Stimulated activated CD4-positive, alpha-beta T cell treated with anti-CD3 and anti-CD28 coated beads, Interleukin-4, amount 100 ng/mL, for 48 hours (primary cell): ENCODE results near the gene COMMD9.

Experiments used
- DNase-seq, 2 donors: peaks; one replicate each; pipeline ENCODE4 v3.0.0-alpha.2; 2020; ENCODE audit warnings: low read depth in 2 of 2

The COMMD9 gene

GRCh38 chr11:36257351-36257750 is 31.9 kb downstream of the COMMD9 start:
- DNase-seq = no peak

DNA sequence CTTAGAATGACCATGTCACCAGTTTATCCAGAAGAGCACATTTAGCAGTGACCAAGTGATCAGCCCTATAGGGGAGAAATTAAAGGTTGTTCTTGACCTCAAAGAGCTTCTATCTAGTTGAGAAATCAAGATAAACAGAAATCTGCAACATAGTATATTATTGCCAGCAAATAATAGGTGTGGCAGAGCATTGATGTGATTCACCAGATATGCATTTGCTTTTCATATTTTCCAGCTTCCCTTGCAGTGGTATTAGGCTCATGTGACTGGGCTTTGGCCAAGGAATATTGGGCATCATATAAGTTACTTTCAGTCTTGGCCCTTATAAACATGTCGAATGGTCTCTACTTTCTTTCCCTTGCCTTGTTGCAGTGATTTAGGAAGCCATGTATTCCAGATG is 34.5 kb downstream of the COMMD9 start:
- DNase-seq = no peak

DNA sequence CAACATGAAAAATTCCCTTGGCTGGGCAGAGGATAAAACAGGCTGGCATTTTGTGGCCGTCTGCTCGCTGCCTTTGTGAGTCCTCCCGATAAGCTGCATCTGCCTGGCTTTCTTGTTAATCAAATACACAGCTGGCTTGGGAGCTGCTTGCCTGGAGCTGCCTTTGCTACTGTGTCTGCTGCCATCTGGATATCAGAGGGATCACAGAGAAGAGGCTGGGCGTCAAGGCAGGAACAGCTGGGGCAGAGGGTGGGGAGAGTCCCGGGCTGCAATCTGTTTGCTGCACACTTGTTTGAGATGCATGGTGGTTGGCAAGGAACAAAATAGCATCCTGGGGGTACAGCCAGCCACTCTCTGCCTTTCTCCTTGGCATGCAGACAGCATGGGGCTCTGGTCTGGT is 36.0 kb downstream of the COMMD9 start:
- no peak for DNase-seq

DNA sequence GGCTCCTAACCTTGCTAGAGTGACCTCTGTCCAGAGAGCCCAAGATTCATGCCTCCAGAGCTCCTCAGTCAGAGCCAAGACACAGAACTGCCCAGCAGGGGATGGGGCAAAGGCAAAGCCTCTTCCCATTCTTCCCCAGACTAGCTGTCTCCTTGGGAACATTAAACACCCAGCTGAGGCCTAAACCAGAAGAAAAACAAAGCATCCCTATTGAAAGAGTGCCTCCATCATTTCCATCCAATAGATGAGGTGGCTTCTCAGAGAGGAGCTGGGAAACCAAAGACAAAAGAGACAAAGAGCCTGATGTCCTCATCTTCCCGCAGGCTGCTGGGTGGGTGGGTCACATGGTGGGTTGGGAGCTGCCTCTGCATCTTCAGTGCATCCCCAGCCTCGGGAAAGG is 37.4 kb downstream of the COMMD9 start:
- DNase-seq = no peak

- no peak for DNase-seq
These were observed 40.0 kb downstream of the COMMD9 start for GRCh38 chr11:36249246-36249645.

- no peak for DNase-seq
These were observed 40.8 kb downstream of the COMMD9 start for GRCh38 chr11:36248436-36248835.

GRCh38 chr11:36247493-36247892 is 41.7 kb downstream of the COMMD9 start:
- no peak for DNase-seq

DNA sequence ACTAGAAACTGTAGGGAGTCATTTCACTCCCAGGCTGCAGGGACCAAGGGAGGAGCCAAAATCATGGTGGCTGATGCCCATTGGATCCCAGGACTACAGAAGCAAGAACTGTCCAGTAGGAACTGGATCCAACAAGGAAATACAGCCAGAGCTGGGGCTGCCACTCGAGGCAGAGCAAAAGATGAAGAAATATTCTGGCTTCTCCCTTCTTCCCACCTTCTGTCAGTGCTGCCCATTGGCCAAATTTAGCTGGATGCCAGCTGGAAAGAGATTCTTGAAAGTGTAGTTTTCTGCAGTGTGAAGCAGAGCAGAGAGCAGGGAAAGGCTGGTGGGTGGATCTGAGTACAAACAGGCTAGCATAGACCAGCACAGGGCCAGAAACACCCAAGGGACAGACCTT is 45.6 kb downstream of the COMMD9 start:
- DNase-seq = no peak

DNA sequence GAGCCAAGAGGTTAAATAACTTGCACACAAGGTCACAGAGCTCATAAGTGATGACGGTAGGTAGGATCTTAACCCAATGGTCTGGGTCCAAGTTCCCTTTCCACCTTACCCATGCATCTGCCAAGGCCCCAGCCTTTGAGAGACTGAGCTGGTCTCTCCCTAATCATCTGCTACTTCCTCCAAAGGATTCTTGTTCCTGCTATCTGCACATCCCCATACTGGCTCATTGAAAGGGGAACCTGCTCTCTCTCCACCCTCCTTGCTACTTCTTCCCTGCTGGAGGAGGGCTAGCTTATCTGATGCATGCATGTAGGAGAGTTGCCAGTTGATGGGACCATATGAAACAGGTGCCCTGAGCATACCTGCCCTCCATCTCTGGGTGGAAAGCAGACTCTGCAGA is 47.7 kb downstream of the COMMD9 start:
- no peak for DNase-seq

GRCh38 chr11:36240801-36241200 is 48.4 kb downstream of the COMMD9 start:
- no peak for DNase-seq

GRCh38 chr11:36240173-36240572 is 49.1 kb downstream of the COMMD9 start:
- DNase-seq = no peak

- DNase-seq = no peak
These were observed 49.6 kb downstream of the COMMD9 start for GRCh38 chr11:36239636-36240035.

DNA sequence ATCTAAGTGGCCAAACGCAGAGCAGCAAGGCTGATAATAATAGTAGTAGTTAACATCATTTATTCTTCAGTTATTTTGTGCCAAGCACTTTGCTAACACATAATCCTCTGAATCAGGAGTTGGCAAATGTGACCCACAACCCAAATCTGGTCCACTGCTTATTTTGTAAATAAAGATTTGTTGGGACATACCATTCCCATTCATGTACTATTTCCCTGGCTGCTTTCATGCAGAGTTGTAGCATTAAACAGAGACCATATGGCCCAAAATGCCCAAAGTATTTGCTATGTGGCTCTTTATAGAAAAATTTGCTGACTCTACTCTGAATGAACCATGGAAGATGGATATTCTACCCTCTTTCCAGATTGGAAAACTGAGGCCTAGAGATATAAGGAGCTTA is 50.3 kb downstream of the COMMD9 start:
- no peak for DNase-seq

- no peak for DNase-seq
These were observed 51.1 kb downstream of the COMMD9 start for GRCh38 chr11:36238036-36238631.

GRCh38 chr11:36237391-36237790 is 51.8 kb downstream of the COMMD9 start:
- no peak for DNase-seq

- DNase-seq = no peak
These were observed 53.5 kb downstream of the COMMD9 start for GRCh38 chr11:36235750-36236149.

DNA sequence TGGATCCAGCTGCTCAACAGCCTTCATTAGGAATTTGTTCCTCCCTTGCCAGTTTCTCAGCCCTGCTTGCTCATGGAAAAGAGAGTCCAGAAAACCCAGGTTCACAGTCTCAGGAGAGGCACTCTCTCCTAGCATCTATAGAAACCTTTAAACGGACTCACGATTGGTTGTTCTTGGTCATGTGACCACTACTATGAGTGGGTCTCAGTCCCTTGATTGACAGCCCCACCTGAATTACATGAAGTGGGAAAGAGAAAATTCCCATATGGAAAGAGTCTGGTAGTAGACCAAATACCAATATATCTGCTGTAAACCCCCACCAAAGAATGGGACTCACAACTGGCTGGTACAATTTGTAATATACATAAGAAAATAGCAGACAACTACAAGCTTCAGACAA is 54.4 kb downstream of the COMMD9 start:
- no peak for DNase-seq

DNA sequence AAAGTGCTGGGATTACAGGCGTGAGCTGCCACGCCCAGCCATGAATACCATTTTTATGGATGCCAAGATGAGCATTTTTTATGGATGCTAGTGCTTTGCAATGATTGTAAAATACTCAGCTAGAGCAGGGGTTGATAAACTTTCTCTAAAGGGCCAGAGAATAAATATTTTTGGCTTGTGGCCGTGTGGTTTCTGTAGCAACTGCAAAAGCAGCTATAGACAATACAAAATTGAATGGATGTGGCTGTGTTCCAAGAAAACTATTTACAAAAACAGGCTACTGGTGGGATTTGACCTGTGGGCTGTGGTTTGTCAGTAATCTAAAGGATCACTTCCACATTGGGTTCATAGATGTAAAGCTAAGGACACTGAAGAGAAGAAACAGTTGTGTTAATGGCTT is 56.0 kb downstream of the COMMD9 start:
- DNase-seq = no peak

GRCh38 chr11:36230779-36231699 is 58.2 kb downstream of the COMMD9 start:
- no peak for DNase-seq

DNA sequence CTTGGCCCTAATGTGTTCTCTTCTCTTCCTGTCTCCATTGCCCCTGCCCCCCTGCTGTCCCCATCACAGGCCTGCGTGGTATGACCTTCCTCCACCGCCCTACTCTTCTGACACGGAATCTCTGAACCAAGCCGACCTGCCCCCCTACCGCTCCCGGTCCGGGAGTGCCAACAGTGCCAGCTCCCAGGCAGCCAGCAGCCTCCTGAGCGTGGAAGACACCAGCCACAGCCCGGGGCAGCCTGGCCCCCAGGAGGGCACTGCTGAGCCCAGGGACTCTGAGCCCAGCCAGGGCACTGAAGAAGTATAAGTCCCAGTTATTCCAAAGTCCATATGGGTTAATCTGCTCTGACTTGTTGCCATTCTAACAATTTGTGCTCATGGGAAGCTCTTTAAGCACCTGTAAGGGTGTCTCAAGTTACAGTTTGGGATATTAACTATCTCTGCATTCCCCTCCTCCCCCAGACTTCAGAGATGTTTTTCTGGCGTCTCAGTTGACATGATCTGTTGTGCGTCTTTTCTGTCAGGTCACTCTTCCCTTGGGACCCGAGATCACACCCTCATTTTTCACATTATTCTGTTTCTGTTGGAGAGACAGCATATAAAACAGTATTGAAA is 60.0 kb downstream of the COMMD9 start:
- no peak for DNase-seq

DNA sequence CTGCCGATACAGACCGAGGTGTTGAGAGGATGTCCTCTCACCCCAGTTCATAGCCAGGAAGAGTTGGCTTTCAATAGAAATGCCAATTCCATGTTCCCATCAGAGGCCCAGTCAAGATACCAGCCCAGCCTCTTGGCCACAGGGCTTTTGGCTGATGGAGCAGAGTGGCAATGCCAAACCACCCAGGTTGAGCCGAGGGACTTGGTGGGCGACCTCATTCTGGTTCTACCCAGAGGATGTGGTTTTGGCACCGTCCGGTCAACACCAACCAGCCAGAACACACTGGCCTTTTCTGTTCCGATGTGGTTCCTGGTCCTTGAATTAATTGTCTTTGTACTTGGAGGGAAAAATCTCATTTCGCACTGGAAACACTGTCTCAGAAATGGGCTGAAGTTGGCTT is 60.5 kb downstream of the COMMD9 start:
- no peak for DNase-seq

- no peak for DNase-seq
These were observed 62.2 kb downstream of the COMMD9 start for GRCh38 chr11:36227044-36227443.
